Measurements from ENCODE around the gene LMO2. TPM values are rescaled to one million over a fixed set of nuclear protein-coding genes. Genes with fewer than 3 reads are reported as not detected.
"Not testable (repeated sequence)": the region's sequence is repeated elsewhere in the genome, so short reads cannot be mapped to it uniquely, and the experiment has no call there.

The LMO2 gene
- polyA plus RNA-seq, 3 donors, result 26.9 to 33.3 (median 27.3) TPM

DNA sequence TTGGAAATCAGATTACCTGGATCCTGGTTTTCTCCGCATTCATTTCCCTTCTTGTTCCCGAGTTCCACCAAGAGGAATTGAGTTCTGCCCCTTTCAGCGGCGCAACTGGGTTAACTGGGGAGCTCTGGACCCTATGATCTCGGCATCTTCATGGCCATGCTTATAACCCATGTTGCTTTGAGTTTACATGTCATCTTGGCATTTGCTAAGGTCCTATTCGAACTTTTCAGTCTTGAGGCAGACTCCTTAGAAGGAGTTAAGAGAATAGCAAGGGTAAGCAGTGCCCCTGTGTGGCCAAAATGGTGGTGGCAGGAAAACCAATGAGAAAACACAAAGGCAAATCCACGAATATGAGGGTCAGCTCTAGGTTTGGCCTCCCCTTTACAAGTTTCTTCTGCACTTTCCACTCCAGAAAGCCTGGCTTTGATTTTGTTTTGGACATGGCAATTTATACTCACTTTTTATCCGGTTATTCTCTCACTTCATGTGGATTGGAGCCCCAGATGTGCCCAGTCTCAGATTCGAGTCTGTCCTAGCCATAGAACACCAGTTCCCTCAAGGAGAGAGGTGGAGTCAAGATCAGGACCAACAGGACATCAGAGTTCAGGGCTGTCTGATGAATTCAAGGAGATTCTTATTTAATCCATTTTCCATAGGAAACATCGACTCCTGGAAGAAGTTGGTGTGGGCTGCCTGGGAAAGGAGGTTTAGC lies 62.3 kb downstream of the LMO2 start:
- DNase-seq, result peak; percentile 70

GRCh38 chr11:33828604-33829429 lies 63.1 kb downstream of the LMO2 start:
- DNase-seq, result no peak

DNA sequence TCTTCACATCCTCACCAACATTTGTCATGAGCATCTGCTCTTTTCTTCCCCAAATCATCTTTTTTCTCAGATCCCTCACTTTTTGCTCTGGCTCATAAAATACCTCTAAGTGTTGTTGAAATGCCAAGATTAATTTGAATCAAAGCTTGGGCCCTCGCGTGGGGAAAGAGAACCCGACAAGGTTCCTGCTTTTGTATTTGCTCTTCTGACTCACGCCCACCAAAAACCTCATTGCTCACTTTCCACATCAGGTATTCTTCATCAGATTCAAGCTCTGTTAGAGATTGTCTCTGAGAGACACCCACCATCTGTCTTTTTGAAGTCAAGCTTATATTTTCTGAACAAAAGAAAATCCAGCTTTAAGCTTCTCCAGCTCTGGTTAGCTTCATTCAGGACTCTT lies 64.7 kb downstream of the LMO2 start:
- no peak for DNase-seq

GRCh38 chr11:33825854-33826560 lies 65.9 kb downstream of the LMO2 start:
- no peak for DNase-seq

GRCh38 chr11:33822981-33823380 lies 68.9 kb downstream of the LMO2 start:
- not testable (repeated sequence) for DNase-seq

DNA sequence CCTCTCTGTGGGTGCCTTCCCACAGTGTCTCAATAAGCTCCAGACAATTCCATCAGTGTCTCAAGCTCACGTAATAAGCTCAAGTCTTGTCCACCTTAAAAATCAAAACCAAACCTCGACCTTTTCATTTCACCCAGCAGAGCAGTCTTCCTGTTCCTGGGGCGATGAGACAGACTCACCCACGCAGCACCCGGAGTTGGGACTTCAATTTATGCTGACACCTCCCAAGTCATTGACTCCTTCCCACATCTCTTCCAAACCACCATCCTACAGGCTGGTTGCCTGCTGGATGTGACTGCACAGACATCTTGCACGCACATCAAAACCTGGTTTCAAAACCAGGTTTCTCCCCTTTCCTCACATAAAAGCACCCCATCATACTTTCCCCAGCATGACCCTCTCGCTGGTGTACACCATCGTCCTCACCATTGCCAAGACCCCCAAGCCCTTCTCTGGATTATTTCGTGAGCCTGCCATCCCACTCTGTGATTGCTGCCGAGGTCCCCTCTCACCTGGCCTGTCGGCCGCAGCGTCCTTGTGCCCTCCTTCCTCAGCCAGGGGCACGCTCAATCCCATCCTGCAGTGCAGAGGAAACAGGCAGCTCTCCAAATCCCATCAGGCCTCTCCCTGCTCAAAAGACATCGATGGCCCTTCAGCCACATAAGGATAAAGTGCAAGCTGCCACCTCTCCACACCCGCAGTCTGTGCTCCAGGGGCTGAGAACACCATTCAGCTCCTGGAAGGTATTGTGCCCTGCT lies 72.4 kb downstream of the LMO2 start:
- no peak for DNase-seq

Other genes starting within 250 kb of the LMO2 start
- not detected for gene C11orf91, start 191.2 kb downstream of the LMO2 start, polyA plus RNA-seq (ENCODE audit: insufficient read length in 3 of 3)
- 100 to 1,000 TPM; 207 to 248 (median 247) TPM for gene CD59, start 155.7 kb downstream of the LMO2 start, polyA plus RNA-seq (ENCODE audit: insufficient read length in 3 of 3)
- 10 to 100 TPM; 48.4 to 61.6 (median 52.5) TPM for gene FBXO3, start 117.6 kb downstream of the LMO2 start, polyA plus RNA-seq (ENCODE audit: insufficient read length in 3 of 3)
- 100 to 1,000 TPM; 236 to 266 (median 253) TPM for gene CAPRIN1, start 159.7 kb upstream of the LMO2 start, polyA plus RNA-seq (ENCODE audit: insufficient read length in 3 of 3)
- 10 to 100 TPM; 54.7 to 62.1 (median 61.1) TPM for gene NAT10, start 213.6 kb upstream of the LMO2 start, polyA plus RNA-seq (ENCODE audit: insufficient read length in 3 of 3)